Muscle of back (tissue), 11 donors: ENCODE data around the gene GPN3. TPM values are rescaled to one million over a fixed set of nuclear protein-coding genes. Genes with fewer than 3 reads are reported as not detected.
A peak's percentile ranks its signal among the peaks of the same experiment; 100 is the strongest.
"Not testable (repeated sequence)": the region's sequence is repeated elsewhere in the genome, so short reads cannot be mapped to it uniquely, and the experiment has no call there.

ENCODE experiments used
- DNase-seq, 3 donors: peaks; one replicate each; pipeline versions ENCODE4 v3.0.0 to v3.0.0-alpha.2; 2013
- polyA plus RNA-seq, 10 donors: library from polyadenylated mRNA; unstranded; fragments of 120-200 nt; gene quantifications; one replicate each; pipeline ENCODE4 v1.2.1, GENCODE V29; 2013; ENCODE audit not compliant: insufficient read length in 10 of 10

The GPN3 gene
- polyA plus RNA-seq, 10 donors, result 20.6 to 27.6 (median 23.8) TPM

DNA sequence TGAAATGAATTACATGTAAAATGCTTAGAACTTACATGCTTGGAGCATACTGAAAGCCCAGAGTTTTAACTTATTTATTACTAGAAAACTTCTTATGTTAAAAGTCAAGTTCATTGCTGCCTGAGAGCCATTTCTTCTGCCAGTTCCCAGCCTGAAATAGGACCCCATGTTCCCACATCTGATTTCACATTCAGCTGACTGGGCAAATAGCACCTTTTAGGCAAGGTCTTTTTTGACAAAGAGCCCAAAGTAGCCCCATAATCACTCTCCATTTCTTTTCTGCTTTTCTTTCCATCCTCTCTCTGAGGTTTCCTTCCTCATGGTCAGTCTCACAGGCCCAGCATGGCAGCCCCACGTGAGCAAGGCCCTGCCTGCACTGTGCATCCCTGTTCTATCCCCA lies 16.8 kb downstream of the GPN3 start:
- no peak for DNase-seq

DNA sequence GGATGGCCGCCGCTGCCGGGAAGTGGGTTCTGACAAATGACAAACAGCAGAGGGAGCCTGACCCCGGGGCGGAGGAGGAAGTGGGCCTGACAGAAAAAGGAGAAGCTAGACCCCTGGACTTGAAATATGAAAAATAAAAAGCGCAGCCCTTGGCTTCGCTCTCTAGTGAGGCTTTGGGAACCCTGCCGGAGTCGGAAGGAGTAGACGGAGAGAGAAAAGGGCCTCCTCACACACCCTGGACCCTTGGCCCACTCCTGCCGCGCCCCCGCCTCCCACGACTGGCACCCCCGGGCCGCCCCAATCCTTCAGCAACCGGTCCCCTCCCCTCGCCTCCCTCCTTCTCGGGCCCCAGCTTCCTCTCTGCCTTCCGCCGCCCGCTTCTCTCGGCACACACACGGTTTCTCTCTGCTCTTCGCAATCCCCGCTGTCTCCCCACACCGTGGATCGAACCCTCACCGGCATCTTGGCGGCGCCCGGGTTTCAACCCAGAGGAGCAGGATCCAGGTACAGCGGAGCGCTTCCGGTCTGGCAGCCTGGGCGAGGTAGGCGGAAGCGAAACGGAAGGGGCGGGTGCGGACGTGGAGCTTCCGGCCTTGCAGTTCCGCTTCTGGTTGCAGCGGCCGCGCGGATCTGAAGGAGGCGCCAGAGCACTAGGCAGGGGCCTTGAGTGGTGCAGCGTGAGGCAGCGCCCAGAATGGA lies 18.1 kb downstream of the GPN3 start, which contains the start of gene ARPC3:
ARPC3 (minus strand) TSS at position 539 of the 699 bp plus-strand sequence; CDS start at position 462, 77 bp downstream.
- peak; percentile 95 to 98 (median 95) for DNase-seq

DNA sequence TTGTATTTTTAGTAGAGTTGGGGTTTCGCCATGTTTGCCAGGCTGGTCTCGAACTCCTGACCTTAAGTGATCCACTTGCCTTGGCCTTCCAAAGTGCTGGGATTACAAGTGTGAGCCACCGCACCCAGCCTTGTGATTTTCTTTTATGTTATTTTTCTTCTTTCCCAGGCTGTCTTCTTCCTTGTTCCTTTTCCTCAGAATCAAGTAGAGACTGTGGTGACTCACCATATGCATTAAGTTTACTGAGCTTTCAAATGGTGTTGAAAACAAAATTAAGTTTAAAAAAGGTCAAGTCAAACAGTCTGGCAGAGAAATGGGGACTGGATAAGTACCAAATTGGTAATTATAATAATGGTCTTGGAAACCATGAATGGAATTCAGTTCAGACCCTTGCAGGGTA lies 23.6 kb downstream of the GPN3 start:
- no peak for DNase-seq

DNA sequence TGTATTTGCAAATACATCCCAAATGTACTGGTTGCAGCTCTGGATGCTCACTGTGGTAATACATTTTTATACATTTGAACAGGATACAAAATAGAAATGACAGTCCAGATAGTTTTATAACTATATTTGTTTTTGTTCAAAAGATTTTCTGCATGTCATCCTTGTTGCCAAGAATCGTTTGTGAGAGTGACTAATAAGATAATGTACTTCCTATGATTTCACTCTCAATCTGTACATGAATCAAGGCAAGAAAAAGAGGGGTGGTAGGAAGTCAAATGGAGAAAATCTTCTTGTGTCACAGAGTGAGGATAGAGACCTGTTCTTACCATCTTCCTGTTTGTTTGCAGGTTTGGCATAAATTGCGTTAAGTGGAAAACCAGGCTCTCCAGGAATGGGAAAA lies 31.8 kb downstream of the GPN3 start:
- no peak for DNase-seq

DNA sequence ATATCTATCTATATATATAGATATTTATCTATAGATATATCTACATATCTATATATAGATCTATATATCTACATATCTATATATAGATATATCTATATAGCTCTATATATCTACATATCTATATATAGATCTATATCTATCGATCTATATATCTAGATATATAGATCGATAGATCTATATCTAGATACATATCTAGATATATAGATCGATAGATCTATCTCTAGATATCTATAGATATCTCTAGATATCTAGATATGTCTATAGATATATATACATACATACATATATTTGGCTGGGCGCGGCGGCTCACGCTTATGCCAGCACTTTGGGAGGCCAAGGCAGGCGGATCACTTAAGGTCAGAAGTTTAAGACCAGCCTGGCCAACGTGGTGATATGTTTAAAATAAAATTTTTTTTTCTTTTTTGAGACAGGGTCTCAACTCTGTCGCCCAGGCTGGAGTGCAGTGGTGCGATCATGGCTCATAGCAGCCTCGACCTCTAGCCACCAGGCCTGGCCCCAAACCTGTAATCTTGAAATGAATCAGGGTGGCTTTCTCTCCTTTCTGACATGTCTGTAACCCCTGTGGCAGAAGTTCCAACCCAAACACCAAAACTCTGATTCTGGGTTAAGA lies 36.0 kb downstream of the GPN3 start:
- no peak for DNase-seq

DNA sequence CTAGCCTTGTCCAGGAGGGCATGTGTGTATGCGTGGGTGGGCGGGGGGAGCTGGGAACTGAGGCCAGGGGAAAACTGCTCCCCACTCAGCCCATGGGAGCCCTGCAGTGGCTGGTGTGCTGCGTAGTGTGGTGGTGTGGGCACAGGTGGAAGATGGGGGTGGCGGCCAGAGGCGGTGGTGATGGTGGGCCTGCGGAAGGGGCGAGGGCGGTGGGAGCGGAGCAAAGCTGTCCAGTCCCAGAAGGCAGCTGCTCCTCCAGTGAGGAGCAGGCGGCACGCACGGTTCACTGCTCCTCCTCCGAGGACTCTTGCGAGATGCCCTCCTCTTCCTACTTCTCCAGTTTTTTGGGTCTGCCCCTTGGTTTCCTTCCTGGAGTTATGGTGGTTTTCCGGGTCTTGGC lies 38.4 kb downstream of the GPN3 start:
- DNase-seq, result not testable (repeated sequence)

DNA sequence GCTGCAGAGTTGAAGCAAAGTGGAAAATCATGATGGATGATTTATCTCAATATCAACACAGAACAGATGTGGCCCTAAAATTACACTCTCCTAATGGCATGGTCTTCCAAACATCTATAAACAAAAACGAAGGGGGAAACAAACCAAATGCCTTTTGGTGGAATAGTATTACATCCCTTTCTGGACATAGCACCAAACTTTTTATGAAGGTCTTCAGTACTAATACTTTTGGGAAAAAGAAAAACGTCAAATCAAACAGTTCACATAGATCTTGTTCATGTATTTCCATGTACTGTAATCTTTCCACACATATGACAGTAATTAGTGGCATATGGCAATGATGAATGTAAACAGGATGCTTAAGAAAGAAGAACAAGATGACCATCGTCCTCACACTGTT lies 41.7 kb downstream of the GPN3 start:
- peak; percentile 37 to 69 (median 49) for DNase-seq

DNA sequence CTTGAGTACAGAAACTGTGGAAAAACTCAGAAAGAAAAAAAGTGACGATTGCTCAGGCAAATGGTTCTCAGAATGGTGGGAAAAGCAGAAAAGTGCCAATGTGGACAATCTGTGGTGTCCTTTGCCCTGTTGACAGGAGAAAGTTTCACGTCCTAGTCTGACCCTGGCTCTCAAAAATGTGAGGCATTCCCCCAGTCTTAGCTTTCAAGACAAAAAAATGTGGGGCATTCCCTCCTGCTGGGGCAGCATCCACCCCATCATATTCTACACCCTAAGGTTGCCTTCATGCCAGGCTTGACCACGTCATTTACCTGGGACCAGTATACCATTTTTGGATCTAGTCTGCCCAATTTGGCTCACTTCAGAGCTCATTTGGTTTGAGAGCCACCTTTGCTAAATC lies 43.8 kb downstream of the GPN3 start:
- no peak for DNase-seq

DNA sequence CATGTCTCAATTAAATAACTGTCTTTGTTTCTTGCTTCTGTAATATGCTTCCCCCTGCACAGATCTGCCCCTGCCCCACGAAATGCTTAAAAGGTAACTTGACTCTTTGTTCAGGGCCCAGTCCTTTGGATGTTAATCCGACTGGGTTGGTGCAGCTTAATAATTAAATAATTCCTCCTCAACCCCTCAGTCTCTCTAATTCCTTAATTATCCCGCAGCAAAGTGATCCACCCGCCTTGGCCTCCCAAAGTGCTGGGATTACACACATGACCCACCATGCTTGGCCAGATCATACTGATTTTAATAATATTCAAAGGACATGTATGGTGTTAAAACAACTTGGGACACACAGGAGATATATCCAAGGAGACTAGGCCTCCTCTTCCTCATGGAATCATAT lies 46.4 kb downstream of the GPN3 start:
- no peak for DNase-seq

DNA sequence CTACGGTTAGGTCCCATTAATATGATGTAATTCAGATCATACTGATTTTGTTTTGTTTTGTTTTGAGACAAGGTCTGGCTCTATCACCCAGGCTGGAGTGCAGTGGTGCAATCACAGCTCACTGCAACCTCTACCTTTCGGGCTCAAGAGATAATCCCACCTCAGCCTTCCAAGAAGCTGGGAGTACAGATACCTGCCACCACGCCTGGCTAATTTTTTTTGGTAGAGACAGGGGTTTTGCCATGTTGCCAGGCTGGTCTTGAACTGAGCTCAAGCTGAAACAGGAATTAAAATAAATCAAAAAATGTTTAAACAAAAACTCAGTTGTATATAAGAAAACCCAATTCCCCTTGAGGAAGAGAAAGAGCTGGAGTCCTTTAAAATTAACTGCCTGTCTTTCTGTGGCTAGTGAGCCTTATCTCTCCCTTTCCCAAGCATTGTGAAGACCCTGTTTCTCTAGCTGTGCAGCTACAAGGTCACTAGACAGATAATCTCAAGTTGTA lies 46.8 kb downstream of the GPN3 start:
- no peak for DNase-seq

DNA sequence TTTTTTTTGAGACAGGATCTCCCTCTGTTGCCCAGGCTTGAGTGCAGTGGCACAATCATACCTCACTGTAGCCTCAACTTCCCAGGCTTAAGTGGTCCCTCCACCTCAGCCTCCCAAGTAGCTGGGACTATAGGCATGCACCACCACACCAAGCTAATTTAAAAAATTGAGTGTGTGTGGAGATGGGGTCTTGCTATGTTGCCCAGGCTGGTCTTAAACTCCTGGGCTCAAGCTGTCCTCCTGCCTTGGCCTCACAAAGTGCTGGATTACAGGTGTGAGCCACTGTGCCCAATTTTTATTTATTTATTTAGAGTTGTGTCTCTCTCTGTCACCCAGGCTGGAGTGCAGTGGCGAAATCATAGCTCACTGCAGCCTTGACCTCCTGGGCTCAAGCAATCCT lies 47.4 kb downstream of the GPN3 start:
- DNase-seq, result not testable (repeated sequence)

DNA sequence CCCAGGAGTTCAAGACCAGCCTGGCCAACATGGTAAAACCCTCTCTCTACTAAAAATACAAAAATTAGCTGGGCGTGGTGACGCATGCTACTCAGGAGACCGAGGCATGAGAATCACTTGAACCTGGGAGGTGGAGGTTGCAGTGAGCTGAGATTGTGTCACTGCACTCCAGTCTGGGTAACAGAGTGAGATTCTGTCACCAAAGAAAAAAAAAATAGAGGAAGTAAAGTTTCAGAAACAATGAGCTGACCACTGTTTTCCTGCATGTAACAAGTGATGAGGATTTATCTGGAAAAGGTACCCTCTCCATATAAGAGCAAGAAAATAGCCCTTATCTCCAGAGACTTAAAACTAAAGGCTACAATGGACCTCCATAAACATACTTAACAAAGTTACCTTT lies 50.9 kb downstream of the GPN3 start:
- not testable (repeated sequence) for DNase-seq

DNA sequence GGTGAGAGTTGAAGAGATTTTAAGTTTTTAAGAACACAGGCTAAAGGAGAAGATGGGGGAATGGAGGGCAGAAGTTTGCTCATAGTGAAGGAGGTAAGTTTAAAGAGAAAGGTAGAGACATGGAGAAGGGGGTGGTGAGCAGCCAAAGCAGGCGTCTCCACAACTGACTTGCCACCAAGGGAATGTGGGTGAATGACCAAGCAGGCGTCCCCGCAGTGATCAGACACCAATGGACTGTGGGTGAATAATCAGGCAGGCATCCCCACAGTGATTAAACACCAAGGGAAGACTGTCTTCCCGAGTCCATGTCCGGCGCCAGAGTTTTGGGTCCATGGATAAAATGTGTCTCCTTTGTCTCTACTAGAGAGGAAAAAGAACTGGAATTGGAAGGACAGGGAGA lies 58.0 kb downstream of the GPN3 start:
- DNase-seq, result not testable (repeated sequence)

DNA sequence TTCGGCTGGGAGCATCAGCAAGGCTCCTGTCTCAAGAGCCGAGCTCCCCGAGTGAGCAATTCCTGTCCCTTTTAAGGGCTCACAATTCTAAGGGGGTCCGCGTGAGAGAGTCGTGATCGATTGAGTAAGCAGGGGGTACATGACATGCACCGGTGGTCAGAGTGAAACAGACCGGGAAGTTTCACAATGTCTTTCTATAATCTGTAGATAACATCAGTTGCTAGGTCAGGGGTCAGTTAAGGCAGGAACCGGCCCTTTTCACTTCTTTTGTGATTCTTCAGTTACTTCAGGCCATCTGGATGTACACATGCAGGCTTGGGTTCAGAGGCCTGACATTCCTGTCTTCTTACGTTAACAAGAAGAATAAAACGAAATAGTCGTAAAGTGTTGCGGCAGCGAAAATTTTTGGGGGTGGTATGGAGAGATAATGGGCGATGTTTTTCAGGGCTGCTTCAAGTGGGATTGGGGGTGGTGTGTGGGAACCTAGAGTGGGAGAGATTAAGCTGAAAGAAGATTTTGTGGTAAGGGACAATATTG lies 62.9 kb downstream of the GPN3 start:
- DNase-seq, result not testable (repeated sequence)

DNA sequence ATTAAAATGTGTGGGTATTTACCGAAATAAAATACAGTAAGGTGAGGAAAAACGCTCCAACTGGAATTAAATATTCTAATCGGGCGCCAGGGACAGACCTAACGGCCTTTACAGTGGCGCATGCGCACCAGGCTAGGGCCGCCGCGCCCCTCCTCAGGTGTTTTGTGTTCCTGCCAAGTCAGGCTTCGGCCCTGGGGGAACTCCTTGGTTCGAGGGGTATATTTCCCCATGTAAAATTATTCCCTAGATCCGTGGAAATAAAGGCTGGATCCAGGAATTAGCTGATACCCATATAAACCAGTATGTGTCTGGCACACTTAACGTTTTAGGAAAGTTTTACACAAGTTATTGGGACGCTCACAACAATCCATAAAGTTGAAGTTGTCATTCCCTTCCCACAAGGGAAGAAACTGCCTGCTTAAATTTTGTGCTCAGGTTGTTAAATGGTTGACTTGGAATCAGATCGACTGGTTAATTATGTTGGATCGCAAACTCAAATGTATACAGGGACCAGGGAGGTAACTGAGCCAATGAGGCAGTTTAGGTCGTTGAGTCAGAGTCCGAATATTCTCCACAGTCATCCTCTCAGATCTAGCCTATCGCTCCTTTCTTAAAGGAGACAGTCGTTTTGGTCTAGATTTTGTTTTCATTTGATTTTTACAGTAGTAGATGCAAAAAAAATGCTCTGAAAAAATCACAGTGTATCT lies 63.9 kb downstream of the GPN3 start:
- peak; percentile 71 to 85 (median 83) for DNase-seq

DNA sequence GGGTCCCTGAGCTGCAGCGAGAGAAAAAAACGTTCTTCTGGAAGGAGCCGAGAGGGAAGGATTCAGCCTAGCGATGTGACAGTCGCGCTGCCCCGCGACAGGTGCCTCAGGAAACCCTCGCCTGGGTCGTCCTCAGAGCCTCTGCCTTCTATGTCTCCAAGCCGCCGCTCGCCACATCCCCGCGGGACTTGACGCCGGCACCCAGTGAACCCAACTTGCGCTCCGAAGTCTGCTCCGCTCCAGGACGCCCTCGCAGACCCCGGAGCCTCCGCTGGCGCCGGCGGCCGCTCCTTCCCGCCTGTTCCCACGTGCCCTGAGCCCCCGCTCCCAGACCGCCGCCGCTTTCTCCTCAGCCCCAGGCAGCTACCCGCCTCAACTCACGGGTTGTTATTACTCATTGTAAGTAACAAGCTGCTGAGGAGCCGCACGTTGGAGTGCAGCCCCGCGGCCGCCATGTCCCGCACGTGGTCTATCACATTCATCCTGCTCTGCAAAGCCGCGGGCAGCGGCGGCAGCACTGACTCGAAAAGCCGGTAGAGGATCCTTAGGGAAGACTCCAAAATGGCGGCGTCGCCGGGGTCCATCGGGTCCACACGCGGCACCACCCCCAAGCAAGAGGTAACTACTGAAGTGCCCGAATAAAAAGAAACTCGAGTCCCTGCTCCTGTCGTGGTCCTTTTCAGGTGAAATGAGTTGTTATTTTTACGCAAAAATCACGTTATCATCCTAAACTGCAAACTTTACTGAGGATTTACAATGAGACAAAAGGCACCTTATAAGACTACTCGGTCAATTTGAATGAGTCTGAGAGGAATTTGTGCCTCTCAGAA lies 64.7 kb downstream of the GPN3 start, which contains the start of gene ANAPC7:
ANAPC7 (minus strand) TSS at position 563 of the 830 bp plus-strand sequence; CDS start at position 482, 81 bp downstream.
- peak; percentile 89 to 95 (median 92) for DNase-seq

Other genes with a start within 250 kb of the GPN3 start
- 100 to 1,000 TPM; 521 to 744 (median 631) TPM for gene ATP2A2, start 187.0 kb downstream of the GPN3 start, polyA plus RNA-seq
- 10 to 100 TPM; 43.4 to 79.3 (median 61.6) TPM for gene ANAPC7, start 64.5 kb downstream of the GPN3 start, polyA plus RNA-seq
- 100 to 1,000 TPM; 126 to 172 (median 132) TPM for gene ARPC3, start 17.9 kb downstream of the GPN3 start, polyA plus RNA-seq
- 10 to 100 TPM; 14.3 to 23.3 (median 16.5) TPM for gene FAM216A, start 588 bp upstream of the GPN3 start, polyA plus RNA-seq
- 100 to 1,000 TPM; 118 to 166 (median 134) TPM for gene VPS29, start 33.9 kb upstream of the GPN3 start, polyA plus RNA-seq
- 1 to 10 TPM; 2.0 to 6.3 (median 3.3) TPM for gene RAD9B, start 34.1 kb upstream of the GPN3 start, polyA plus RNA-seq
- 10 to 100 TPM in 9 of 10 donors, 1 to 10 TPM in 1; 9.6 to 15.0 (median 12.1) TPM for gene PPTC7, start 115.1 kb upstream of the GPN3 start, polyA plus RNA-seq
- gene TCTN1, start 145.9 kb upstream of the GPN3 start, polyA plus RNA-seq, result 10 to 100 TPM; 15.6 to 32.4 (median 19.9) TPM
- gene HVCN1, start 220.9 kb upstream of the GPN3 start, polyA plus RNA-seq, result 1 to 10 TPM; 4.0 to 7.1 (median 5.0) TPM